Activated CD4-positive, alpha-beta T cell treated with anti-CD3 and anti-CD28 coated beads for 48 hours (primary cell): Measurements from ENCODE around the gene GNG14.
"Not testable (repeated sequence)": the region's sequence is repeated elsewhere in the genome, so short reads cannot be mapped to it uniquely, and the experiment has no call there.

Experiments
- DNase-seq: peaks from one replicate; pipeline ENCODE4 v3.0.0-alpha.2; 2020

GNG14 gene

GRCh38 chr19:12697425-12697824, 9.6 kb downstream of the GNG14 start:
- not testable (repeated sequence) for DNase-seq

GRCh38 chr19:12698138-12698537, 10.3 kb downstream of the GNG14 start:
- no peak for DNase-seq

- DNase-seq: no peak
Measured at GRCh38 chr19:12701596-12702282, 13.9 kb downstream of the GNG14 start.

- peak; percentile 52 for DNase-seq
Measured at GRCh38 chr19:12703046-12703445, 15.2 kb downstream of the GNG14 start.

GRCh38 chr19:12705169-12705568, 17.4 kb downstream of the GNG14 start:
- DNase-seq: no peak

- DNase-seq: no peak
Measured at GRCh38 chr19:12705654-12706331, 18.0 kb downstream of the GNG14 start.

GRCh38 chr19:12706332-12706718, 18.5 kb downstream of the GNG14 start:
- DNase-seq: no peak

GRCh38 chr19:12708641-12709040, 20.8 kb downstream of the GNG14 start:
- no peak for DNase-seq

- DNase-seq: no peak
Measured at GRCh38 chr19:12711187-12711586, 23.4 kb downstream of the GNG14 start.

GRCh38 chr19:12712077-12712476, 24.3 kb downstream of the GNG14 start:
- peak; percentile 25 for DNase-seq

GRCh38 chr19:12713304-12713703, 25.5 kb downstream of the GNG14 start:
- DNase-seq: not testable (repeated sequence)

GRCh38 chr19:12715102-12715501, 27.3 kb downstream of the GNG14 start:
- DNase-seq: no peak

GRCh38 chr19:12715929-12716328, 28.1 kb downstream of the GNG14 start:
- DNase-seq: no peak

GRCh38 chr19:12720296-12720695, 32.5 kb downstream of the GNG14 start:
- no peak for DNase-seq

- peak; percentile 37 for DNase-seq
Measured at GRCh38 chr19:12720851-12721655, 33.3 kb downstream of the GNG14 start.

GRCh38 chr19:12721656-12722565, 34.1 kb downstream of the GNG14 start:
- peak; percentile 69 for DNase-seq

- peak; percentile 96 for DNase-seq
Measured at GRCh38 chr19:12722566-12723380, 35.0 kb downstream of the GNG14 start.

- no peak for DNase-seq
Measured at GRCh38 chr19:12723381-12723640, 35.5 kb downstream of the GNG14 start.

- peak; percentile 86 for DNase-seq
Measured at GRCh38 chr19:12723641-12724426, 36.0 kb downstream of the GNG14 start, which contains the start of gene TNPO2. Gene TNPO2, minus strand, starts transcription at chr19:12723932. Its CDS starts 2,955 bp downstream, at chr19:12720977.

- DNase-seq: not testable (repeated sequence)
Measured at GRCh38 chr19:12725612-12726011, 37.8 kb downstream of the GNG14 start.

- no peak for DNase-seq
Measured at GRCh38 chr19:12726988-12727316, 39.2 kb downstream of the GNG14 start.
